ENCODE measurements around the gene GJC2. TPM values are rescaled to one million over a fixed set of nuclear protein-coding genes. Genes with fewer than 3 reads are reported as not detected.

The GJC2 gene
- total RNA-seq, 3 donors from 2014 or later, result 0.55 to 8.9 (median 1.5) TPM

- intact Hi-C loops (cut with DNase I, micrococcal nuclease), result no loop called here
- H3K36me3 ChIP-seq (ENCODE audit: low read depth), result no peaks in the 10 kb centered on the region
- TF ChIP-seq CTCF (IDR thresholded peaks at IDR 0.05), result no peak
- no peak overlapping the region for H3K4me3 ChIP-seq
- no peak for DNase-seq
- no peak for ATAC-seq
- H3K4me1 ChIP-seq (ENCODE audit: low read depth), result no peaks in the 10 kb centered on the region
- H3K9me3 ChIP-seq, result no peaks in the 10 kb centered on the region
These were observed 30.7 kb downstream of the GJC2 start for GRCh38 chr1:228180271-228180958.

- ATAC-seq (no peak), DNase-seq (no peak)
- no peak for TF ChIP-seq CTCF (IDR thresholded peaks at IDR 0.05)
- no peak overlapping the region for H3K4me3 ChIP-seq
- intact Hi-C loops (cut with DNase I, micrococcal nuclease), result no loop called here
- H3K9me3 ChIP-seq, result no peaks in the 10 kb centered on the region
- H3K4me1 ChIP-seq (ENCODE audit: low read depth), result no peaks in the 10 kb centered on the region
- H3K36me3 ChIP-seq (ENCODE audit: low read depth), result no peaks in the 10 kb centered on the region
These were observed 31.4 kb downstream of the GJC2 start for GRCh38 chr1:228180959-228181644.

- Histone ChIP-seq H3K9me3 (no peaks in the 10 kb centered on the region), H3K36me3 (ENCODE audit: low read depth) (no peaks in the 10 kb centered on the region), H3K4me3 (no peak overlapping the region), H3K4me1 (ENCODE audit: low read depth) (no peaks in the 10 kb centered on the region)
- ATAC-seq (no peak), DNase-seq (no peak)
- no peak for TF ChIP-seq CTCF (IDR thresholded peaks at IDR 0.05)
- intact Hi-C loops (cut with DNase I, micrococcal nuclease), result no loop called here
These were observed 31.9 kb downstream of the GJC2 start for GRCh38 chr1:228181645-228182034.

- Histone ChIP-seq H3K36me3 (ENCODE audit: low read depth) (no peaks in the 10 kb centered on the region), H3K9me3 (no peaks in the 10 kb centered on the region), H3K4me1 (ENCODE audit: low read depth) (no peaks in the 10 kb centered on the region), H3K4me3 (no peak overlapping the region)
- intact Hi-C loops (cut with DNase I, micrococcal nuclease), result no loop called here
- TF ChIP-seq CTCF (IDR thresholded peaks at IDR 0.05), result no peak
- ATAC-seq (no peak), DNase-seq (no peak)
These were observed 32.7 kb downstream of the GJC2 start for GRCh38 chr1:228182296-228183030.

GRCh38 chr1:228184152-228184551 lies 34.4 kb downstream of the GJC2 start:
- Histone ChIP-seq H3K36me3 (ENCODE audit: low read depth) (no peaks in the 10 kb centered on the region), H3K4me1 (ENCODE audit: low read depth) (no peaks in the 10 kb centered on the region), H3K9me3 (no peaks in the 10 kb centered on the region), H3K4me3 (no peak overlapping the region)
- ATAC-seq (no peak), DNase-seq (no peak)
- no peak for TF ChIP-seq CTCF (IDR thresholded peaks at IDR 0.05)
- intact Hi-C loops (cut with DNase I, micrococcal nuclease), result no loop called here
